Activated CD4-positive, alpha-beta T cell treated with anti-CD3 and anti-CD28 coated beads for 36 hours (primary cell): ENCODE data around the gene STAU1. TPM values are rescaled to one million over a fixed set of nuclear protein-coding genes. Genes with fewer than 3 reads are reported as not detected.
"Not testable (repeated sequence)": the region's sequence is repeated elsewhere in the genome, so short reads cannot be mapped to it uniquely, and the experiment has no call there.

Experiments
- ATAC-seq: fragments of 200-7000 bp; cut with Tn5 transposase; one replicate; pipeline ENCODE4 v1.10.0; 2021; ENCODE audit warnings: mild to moderate bottlenecking, moderate library complexity
- CTCF ChIA-PET: fragments of 350-600 bp; sonication (Branson Sonifier 250); formaldehyde crosslinking; loops from one replicate; lab custom pipeline; 2021; ENCODE audit warnings: antibody characterized with exemption; lab: Charles Lee
- POLR2A ChIA-PET: fragments of 350-600 bp; sonication (Branson Sonifier 250); formaldehyde crosslinking; loops from one replicate; lab custom pipeline; 2021; ENCODE audit warnings: antibody characterized with exemption, inconsistent platforms; lab: Charles Lee
- DNase-seq: peaks from one replicate; pipeline ENCODE4 v3.0.0-alpha.2; 2020
- H3K27ac Mint-ChIP-seq: one replicate; pipeline ENCODE4 v1.8.0; 2021; ENCODE audit warnings: mixed read lengths
- H3K27me3 Mint-ChIP-seq: one replicate; pipeline ENCODE4 v1.8.0; 2021; ENCODE audit warnings: mixed read lengths
- H3K36me3 Mint-ChIP-seq: one replicate; pipeline ENCODE4 v1.8.0; 2021; ENCODE audit warnings: low read depth, mixed read lengths
- H3K4me1 Mint-ChIP-seq: one replicate; pipeline ENCODE4 v1.8.0; 2021; ENCODE audit warnings: mixed read lengths
- H3K4me3 Mint-ChIP-seq: one replicate; pipeline ENCODE4 v1.8.0; 2021; ENCODE audit warnings: mild to moderate bottlenecking, moderate library complexity, mixed read lengths
- H3K9me3 Mint-ChIP-seq: one replicate; pipeline ENCODE4 v1.8.0; 2021; ENCODE audit warnings: low read depth, mixed read lengths
- intact Hi-C, 2 experiments: fragments of 100-400 bp; cut with DNase I in 1 of 2; cut with micrococcal nuclease in 1 of 2; formaldehyde crosslinking; loops; one replicate each; pipeline versions ENCODE4 v1.14.2 to v1.15.1; 2022 to 2024; cut with DNase I, micrococcal nuclease
- total RNA-seq, 2 experiments: library from RNA; stranded (reverse); gene quantifications; one replicate each; pipeline ENCODE4 v1.2.3, GENCODE V29; 2021

STAU1 gene
- total RNA-seq, 2 experiments from 2014 or later, result 72.6 to 83.7 TPM

GRCh38 chr20:49203746-49204145, 15.6 kb upstream of the STAU1 start:
- Mint-ChIP-seq H3K9me3 (no peaks in the 10 kb centered on the region), H3K4me3 (no peak overlapping the region), H3K27ac (no peak overlapping the region), H3K4me1 (no peaks in the 10 kb centered on the region), H3K27me3 (no peaks in the 10 kb centered on the region), H3K36me3 (no peaks in the 10 kb centered on the region)
- ATAC-seq (no peak), DNase-seq (no peak)
- ChIA-PET POLR2A (no interaction called here), CTCF (interaction anchor here (1.0 kb wide), 2 partner anchors 14 to 15 kb away, joined by 3 to 4 read pairs; partner anchors contain the start of gene DDX27)
- intact Hi-C loops, result no loop called here

- intact Hi-C loops, result no loop called here
- ChIA-PET CTCF (no interaction called here), POLR2A (no interaction called here)
- no peak overlapping the region for H3K27ac Mint-ChIP-seq
- H3K4me1 Mint-ChIP-seq, result no peaks in the 10 kb centered on the region
- no peak overlapping the region for H3K4me3 Mint-ChIP-seq
- DNase-seq, result no peak
- ATAC-seq, result no peak
- H3K9me3 Mint-ChIP-seq, result no peaks in the 10 kb centered on the region
- H3K27me3 Mint-ChIP-seq, result no peaks in the 10 kb centered on the region
- H3K36me3 Mint-ChIP-seq, result no peaks in the 10 kb centered on the region
These were observed 14.9 kb upstream of the STAU1 start for GRCh38 chr20:49203011-49203410.

- CTCF ChIA-PET, result interaction anchor here (2.4 kb wide), 1 partner anchor 11 kb away, joined by 8 read pairs; no protein-coding TSS in a partner anchor
- ATAC-seq (no peak), DNase-seq (no peak)
- POLR2A ChIA-PET, result no interaction called here
- Mint-ChIP-seq H3K36me3 (no peaks in the 10 kb centered on the region), H3K9me3 (no peaks in the 10 kb centered on the region), H3K4me1 (no peaks in the 10 kb centered on the region), H3K27me3 (no peaks in the 10 kb centered on the region), H3K4me3 (no peak overlapping the region), H3K27ac (no peak overlapping the region)
- intact Hi-C loops, result no loop called here
These were observed 11.7 kb upstream of the STAU1 start for GRCh38 chr20:49199729-49200293.

DNA sequence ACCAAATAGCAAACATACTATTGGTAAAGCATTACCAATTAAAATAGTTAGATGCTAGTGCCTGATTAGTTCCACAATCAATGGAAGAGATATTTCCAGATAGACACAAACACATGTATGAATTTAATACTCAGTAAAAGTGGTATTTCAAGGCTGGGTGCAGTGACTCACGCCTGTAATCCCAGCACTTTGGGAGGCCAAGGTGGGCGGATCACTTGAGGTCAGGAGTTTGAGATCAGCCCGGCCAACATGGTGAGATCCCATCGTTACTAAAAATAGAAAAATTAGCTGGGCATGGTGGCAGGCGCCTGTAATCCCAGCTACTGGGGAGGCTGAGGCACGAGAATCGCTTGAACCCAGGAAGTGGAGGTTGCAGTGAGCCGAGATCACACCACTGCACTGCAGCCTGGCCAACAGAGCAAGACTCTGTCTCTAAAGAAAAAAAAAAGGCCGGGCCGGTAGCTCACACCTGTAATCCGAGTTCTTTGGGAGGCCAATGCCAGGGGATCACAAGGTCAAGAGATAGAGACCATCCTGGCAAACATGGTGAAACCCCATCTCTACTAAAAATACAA, 4.9 kb upstream of the STAU1 start:
- H3K36me3 Mint-ChIP-seq, intact Hi-C loops, ATAC-seq, H3K27ac Mint-ChIP-seq, POLR2A ChIA-PET, H3K9me3 Mint-ChIP-seq, DNase-seq, H3K4me3 Mint-ChIP-seq, H3K4me1 Mint-ChIP-seq, H3K27me3 Mint-ChIP-seq: not testable (repeated sequence)
- CTCF ChIA-PET, result interaction anchor here (0.7 to 1.3 kb wide), 2 partner anchors 24 to 532 kb away, joined by 4 read pairs; no protein-coding TSS in a partner anchor

- Mint-ChIP-seq H3K27ac (peak overlapping the region; percentile 89), H3K4me1 (peaks cover 44% of the 10 kb centered on the region), H3K27me3 (no peaks in the 10 kb centered on the region), H3K9me3 (no peaks in the 10 kb centered on the region), H3K4me3 (peak overlapping the region; percentile 96), H3K36me3 (peaks cover 23% of the 10 kb centered on the region)
- DNase-seq (peak; percentile 47), ATAC-seq (peak; percentile 18)
- POLR2A ChIA-PET, result interaction anchor here (0.6 to 1.8 kb wide), 4 partner anchors 9 to 55 kb away, joined by 3 to 6 read pairs (median 4); no protein-coding TSS in a partner anchor
- intact Hi-C loops, result loop anchor here (2.0 to 10.0 kb wide), 5 partner anchors 21 to 927 kb away; partner anchors contain the start of genes CSE1L (in 1 of the 2) and UBE2V1 (in 1 of the 2)
- CTCF ChIA-PET, result interaction anchor here (0.8 to 12.3 kb wide), 5 partner anchors 21 to 58 kb away, joined by 3 to 101 read pairs (median 7); partner anchors contain the start of gene DDX27
These were observed 744 bp downstream of the STAU1 start for GRCh38 chr20:49187330-49187850.

- intact Hi-C loops, result loop anchor here (2.0 to 10.0 kb wide), 5 partner anchors 20 to 928 kb away; partner anchors contain the start of genes CSE1L (in 1 of the 2) and UBE2V1 (in 1 of the 2)
- Mint-ChIP-seq H3K27ac (peak overlapping the region; percentile 89), H3K27me3 (no peaks in the 10 kb centered on the region), H3K4me3 (peak overlapping the region; percentile 96), H3K36me3 (peaks cover 23% of the 10 kb centered on the region), H3K4me1 (peaks cover 51% of the 10 kb centered on the region), H3K9me3 (no peaks in the 10 kb centered on the region)
- ChIA-PET CTCF (interaction anchor here (0.6 to 12.3 kb wide), 6 partner anchors 20 to 270 kb away, joined by 3 to 101 read pairs (median 5); partner anchors contain the start of gene DDX27), POLR2A (interaction anchor here (0.6 to 1.8 kb wide), 4 partner anchors 9 to 54 kb away, joined by 3 to 6 read pairs (median 4); no protein-coding TSS in a partner anchor)
- DNase-seq (peak; percentile 85), ATAC-seq (peak; percentile 49)
These were observed 1.4 kb downstream of the STAU1 start for GRCh38 chr20:49186535-49187329.

DNA sequence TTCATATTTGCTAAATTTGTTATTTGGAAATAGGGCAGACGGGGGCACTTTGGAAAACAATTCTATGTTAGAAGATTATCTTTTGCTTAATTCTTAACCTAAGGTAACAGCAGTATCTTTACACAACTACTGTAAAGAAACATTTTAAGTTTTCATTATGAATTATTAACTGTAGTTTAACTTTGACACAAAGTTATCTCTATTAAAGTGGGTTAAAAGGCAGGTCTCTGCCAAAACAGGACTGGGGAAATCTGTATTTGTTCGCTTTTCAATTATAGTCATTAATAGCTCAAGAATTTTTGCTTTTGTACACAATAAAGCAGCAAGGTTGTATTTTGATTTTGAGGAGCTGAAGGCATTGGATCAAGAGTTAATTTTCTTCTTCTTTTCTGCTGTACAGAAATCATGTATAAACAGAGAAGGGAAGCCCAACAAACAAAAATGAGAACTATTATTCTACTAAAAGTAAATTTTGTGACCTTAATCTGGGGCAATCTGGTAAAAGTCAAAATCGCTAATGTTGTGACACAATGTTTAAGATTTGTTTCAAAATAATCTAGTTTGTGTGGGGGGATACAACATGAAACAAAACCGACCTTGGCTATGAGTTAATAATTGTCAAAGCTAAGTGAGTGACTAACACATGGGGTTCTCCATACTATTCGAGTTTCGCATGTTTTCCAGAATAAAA, 2.9 kb downstream of the STAU1 start:
- H3K36me3 Mint-ChIP-seq, result peaks cover 23% of the 10 kb centered on the region
- no peaks in the 10 kb centered on the region for H3K9me3 Mint-ChIP-seq
- DNase-seq (no peak), ATAC-seq (no peak)
- peak overlapping the region; percentile 60 for H3K27ac Mint-ChIP-seq
- H3K27me3 Mint-ChIP-seq, result no peaks in the 10 kb centered on the region
- intact Hi-C loops, result loop anchor here (5.0 to 10.0 kb wide), 3 partner anchors 138 to 930 kb away; partner anchors contain the start of genes CSE1L (in 1 of the 2) and UBE2V1 (in 1 of the 2)
- H3K4me1 Mint-ChIP-seq, result peaks cover 65% of the 10 kb centered on the region
- CTCF ChIA-PET, result interaction anchor here (1.0 to 12.3 kb wide), 5 partner anchors 19 to 64 kb away, joined by 4 to 101 read pairs (median 7); partner anchors contain the start of gene DDX27
- peak overlapping the region; percentile 96 for H3K4me3 Mint-ChIP-seq
- POLR2A ChIA-PET, result no interaction called here

DNA sequence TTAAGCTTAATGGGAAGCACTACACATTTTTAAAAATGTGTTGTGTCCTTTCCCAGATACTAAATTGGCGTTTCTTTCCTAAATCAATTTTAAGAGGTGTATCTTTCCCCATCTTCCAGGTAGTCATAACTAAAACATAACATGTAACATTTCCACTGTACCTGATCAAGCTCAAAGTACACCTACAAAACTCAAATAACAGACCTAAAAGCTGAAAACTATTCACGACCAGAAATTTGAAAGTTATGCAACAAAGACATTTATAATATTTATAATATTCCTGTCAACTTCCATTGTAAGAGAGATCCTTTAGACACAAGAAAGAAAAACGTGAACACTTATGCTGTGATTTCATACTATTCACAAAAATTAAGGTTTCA, 3.5 kb downstream of the STAU1 start:
- ChIA-PET POLR2A (no interaction called here), CTCF (interaction anchor here (1.0 to 12.3 kb wide), 4 partner anchors 33 to 63 kb away, joined by 4 to 101 read pairs (median 6); partner anchors contain the start of gene DDX27)
- DNase-seq, result no peak
- no peaks in the 10 kb centered on the region for H3K9me3 Mint-ChIP-seq
- no peaks in the 10 kb centered on the region for H3K27me3 Mint-ChIP-seq
- ATAC-seq, result no peak
- intact Hi-C loops, result loop anchor here (5.0 to 10.0 kb wide), 3 partner anchors 137 to 930 kb away; partner anchors contain the start of genes CSE1L (in 1 of the 2) and UBE2V1 (in 1 of the 2)
- H3K27ac Mint-ChIP-seq, result peak overlapping the region; percentile 60
- peaks cover 23% of the 10 kb centered on the region for H3K36me3 Mint-ChIP-seq
- peak overlapping the region; percentile 96 for H3K4me3 Mint-ChIP-seq
- H3K4me1 Mint-ChIP-seq, result peaks cover 70% of the 10 kb centered on the region

DNA sequence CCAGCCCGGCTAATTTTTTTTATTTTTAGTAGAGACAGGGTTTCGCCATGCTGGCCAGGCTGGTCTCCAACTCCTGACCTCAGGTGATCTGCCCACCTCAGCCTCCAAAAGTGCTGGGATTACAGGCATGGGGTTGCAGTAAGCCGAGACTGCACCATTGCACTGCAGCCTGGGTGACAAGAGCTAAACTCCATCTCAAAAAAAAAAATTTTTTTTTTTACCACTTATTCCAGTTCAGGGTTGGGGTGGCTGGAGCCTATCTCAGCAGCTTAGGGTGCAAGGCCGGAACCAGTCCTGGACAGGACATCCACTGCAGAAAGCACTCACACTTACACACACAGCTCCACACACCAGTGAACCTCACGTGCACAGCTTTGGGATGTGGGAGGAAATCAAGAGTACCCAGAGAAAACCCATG, 4.0 kb downstream of the STAU1 start:
- H3K27me3 Mint-ChIP-seq, H3K27ac Mint-ChIP-seq, POLR2A ChIA-PET, H3K9me3 Mint-ChIP-seq, DNase-seq, H3K4me3 Mint-ChIP-seq, ATAC-seq: not testable (repeated sequence)
- intact Hi-C loops, result loop anchor here in 1 of 2 experiments (10.0 kb wide), 2 partner anchors 411 to 931 kb away; partner anchors contain the start of gene UBE2V1
- CTCF ChIA-PET, result interaction anchor here (0.7 to 12.3 kb wide), 5 partner anchors 16 to 63 kb away, joined by 3 to 101 read pairs (median 5); partner anchors contain the start of gene DDX27
- Mint-ChIP-seq H3K4me1 (peaks cover 76% of the 10 kb centered on the region), H3K36me3 (peaks cover 23% of the 10 kb centered on the region)

GRCh38 chr20:49183444-49183843, 4.7 kb downstream of the STAU1 start:
- H3K36me3 Mint-ChIP-seq, result peaks cover 23% of the 10 kb centered on the region
- ATAC-seq (no peak), DNase-seq (no peak)
- peak overlapping the region; percentile 17 for H3K27ac Mint-ChIP-seq
- H3K4me1 Mint-ChIP-seq, result peaks cover 76% of the 10 kb centered on the region
- POLR2A ChIA-PET, result interaction anchor here (0.5 kb wide), 1 partner anchor 20 kb away, joined by 3 read pairs; no protein-coding TSS in a partner anchor
- H3K27me3 Mint-ChIP-seq, result no peaks in the 10 kb centered on the region
- no peaks in the 10 kb centered on the region for H3K9me3 Mint-ChIP-seq
- CTCF ChIA-PET, result interaction anchor here (0.7 to 12.3 kb wide), 4 partner anchors 16 to 51 kb away, joined by 3 to 101 read pairs (median 24); partner anchors contain the start of gene DDX27
- H3K4me3 Mint-ChIP-seq, result no peak overlapping the region
- intact Hi-C loops, result loop anchor here in 1 of 2 experiments (10.0 kb wide), 2 partner anchors 411 to 931 kb away; partner anchors contain the start of gene UBE2V1
